ENCODE results near the gene MICU2. TPM values are rescaled to one million over a fixed set of nuclear protein-coding genes. Genes with fewer than 3 reads are reported as not detected.

MICU2 gene
- total RNA-seq, 1 donor from 2014 or later = 37.5 TPM

DNA sequence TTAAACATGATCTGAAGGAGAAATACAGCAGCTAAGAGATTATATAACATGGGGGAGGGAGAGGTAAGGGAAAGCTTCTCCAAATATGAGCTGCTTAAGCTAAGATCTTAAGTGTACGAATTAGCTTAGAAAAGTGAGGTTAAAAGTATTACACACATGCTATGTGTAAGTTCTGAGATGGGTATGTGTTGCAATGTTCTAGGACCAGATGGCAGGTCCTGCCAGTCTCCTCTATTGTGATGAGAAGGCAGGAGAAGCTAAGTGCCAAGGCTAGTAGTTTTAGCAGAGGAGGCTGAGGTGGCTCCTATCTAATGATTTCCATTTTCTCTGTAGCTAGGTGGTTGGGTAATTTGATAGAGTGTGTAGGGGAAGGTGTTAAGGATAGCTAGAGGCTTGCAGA, 57.6 kb downstream of the MICU2 start:
- DNase-seq (ENCODE audit: low spot score) = no peak

DNA sequence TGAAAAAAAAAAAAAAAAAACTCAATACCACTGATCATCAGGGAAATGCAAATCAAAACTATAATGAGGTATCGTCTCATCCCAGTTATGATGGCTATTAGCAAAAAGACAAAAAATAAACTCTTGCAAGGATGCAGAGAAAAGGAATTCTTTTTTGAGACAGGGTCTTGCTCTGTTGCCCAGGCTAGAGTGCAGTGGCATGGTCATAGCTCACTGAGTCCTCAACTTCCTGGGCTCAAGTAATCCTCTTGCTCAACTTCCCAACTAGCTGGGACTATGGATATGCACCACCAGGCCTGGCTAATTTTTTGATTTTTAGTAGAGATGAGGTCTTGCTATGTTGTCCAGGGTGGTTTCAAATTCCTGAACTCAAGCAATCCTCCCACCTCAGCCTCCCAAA, 59.5 kb downstream of the MICU2 start:
- DNase-seq (ENCODE audit: low spot score) = no peak

DNA sequence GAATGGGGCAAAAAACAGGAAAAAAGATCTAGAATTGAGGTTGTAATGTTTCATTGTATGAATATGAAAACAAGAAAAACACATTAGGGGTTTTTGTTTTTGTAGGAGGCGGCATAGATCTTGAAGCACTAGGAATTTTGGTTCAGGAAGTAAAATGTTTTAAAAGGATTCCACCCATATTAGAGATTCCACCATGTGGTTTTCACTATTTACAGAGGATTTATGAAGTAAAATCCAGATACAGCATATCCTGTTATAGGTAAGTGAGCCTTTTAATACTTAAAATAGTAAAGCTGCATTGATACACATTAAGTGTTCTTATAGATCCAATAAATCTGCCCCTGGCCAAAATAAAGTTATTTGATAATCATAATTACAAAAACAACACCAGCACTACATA, 61.4 kb downstream of the MICU2 start:
- DNase-seq (ENCODE audit: low spot score) = no peak

DNA sequence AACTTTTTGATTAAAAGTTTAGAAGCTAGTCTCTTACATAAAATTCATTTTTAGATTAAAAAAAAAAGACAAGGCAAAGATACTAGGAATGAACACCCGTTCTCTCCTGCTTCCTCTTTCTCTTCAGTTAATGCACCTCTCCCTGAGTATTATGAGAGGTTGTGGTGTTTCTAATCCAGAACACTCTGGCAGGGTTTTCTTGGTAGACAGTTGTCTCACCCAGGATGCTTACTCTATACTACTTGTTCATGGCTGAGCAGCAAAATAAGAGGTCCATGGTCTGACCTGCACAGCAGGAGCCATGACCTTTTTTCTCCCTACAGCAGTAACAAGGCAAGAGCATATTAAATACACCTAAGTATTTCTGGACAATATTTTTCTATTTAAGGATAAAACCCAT, 62.0 kb downstream of the MICU2 start:
- no peak for DNase-seq (ENCODE audit: low spot score)

DNA sequence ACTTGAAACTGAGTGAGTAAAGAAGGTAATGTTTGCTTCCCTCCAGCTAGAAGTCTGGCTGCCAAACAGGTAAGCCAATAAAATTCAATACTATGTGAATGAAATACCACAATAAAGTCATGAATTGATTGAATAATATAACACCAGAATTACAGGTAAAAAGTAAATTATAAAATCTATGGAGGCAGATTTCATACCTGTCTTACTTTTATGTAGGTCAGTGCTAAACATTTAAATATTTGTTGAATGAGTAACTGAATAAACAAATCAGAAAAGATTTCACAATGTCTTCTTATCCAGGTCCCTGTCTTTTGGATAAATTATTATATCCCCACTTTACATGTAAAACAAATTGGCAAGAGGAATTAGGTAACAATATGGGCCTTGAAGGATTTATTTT, 62.7 kb downstream of the MICU2 start:
- DNase-seq (ENCODE audit: low spot score) = no peak

DNA sequence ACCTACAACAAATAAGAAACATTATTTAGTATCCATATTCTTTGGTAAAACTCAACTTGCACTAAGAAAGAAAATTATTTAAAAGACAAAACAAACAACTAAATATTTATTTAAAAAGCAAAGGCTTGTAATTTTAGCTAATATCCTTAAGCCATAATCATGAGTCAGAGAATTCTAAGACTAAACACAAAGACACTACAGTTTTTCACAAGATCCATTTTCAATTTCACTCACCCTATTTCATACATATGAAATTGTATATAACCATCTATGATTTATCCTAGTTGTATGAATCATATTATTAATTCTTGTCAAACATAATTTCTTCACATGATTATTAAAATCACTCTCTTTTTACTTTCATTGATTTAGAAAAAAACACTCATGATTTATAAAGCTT, 64.3 kb downstream of the MICU2 start:
- DNase-seq (ENCODE audit: low spot score) = no peak

DNA sequence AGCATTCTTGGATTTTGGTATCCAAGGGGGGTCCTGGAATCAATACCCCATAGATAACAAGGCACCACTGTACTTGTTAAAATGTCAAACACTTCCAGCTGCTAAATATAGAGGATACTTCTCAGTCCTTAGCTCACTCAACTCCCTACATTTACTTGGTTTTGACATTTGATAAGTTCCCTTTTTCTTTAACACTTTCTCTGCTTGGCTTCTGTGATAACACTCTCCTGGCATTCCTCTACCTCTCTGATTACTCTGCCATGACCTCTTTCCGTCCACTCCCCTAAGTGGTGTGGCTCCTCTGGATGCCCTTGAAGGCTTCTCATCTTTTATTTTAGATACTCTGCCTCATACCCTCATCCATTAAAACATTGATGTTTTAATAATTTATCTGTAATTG, 65.2 kb downstream of the MICU2 start:
- no peak for DNase-seq (ENCODE audit: low spot score)

DNA sequence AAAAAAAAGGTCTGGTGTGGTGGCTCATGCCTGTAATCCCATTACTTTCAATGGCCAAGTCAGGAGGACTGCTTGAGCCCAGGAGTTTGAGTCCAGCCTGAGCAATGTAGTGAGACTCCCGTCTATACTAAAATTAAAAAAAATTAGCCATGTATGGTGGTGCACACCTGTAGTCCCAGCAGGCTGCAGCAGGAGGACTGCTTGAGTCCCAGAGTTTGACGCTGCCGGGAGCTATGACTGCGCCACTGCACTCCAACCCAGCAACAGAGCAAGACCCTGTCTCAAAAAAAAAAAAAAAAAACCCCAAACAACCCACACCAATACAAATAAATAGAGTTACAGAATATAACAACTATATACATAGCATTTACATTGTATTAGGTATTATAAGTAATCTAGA, 65.7 kb downstream of the MICU2 start:
- no peak for DNase-seq (ENCODE audit: low spot score)

DNA sequence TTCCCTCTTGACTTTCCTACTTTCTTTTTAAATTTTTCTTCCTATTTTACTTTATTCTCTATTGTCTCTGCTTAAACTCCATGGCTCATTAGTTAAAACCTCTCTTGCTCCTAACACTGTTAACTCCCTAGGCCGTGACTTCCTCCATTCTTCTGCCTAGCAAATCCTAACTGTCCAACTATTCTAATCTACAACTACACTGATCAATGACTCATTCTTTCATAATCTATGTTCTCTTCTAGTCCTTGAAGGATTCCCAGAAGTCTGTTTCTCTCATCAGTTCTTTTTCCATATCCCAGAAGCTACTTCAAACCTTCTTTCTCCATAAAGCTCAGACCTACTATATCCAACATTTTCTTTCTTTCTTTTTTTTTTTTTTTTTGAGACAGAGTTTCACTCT, 66.9 kb downstream of the MICU2 start:
- no peak for DNase-seq (ENCODE audit: low spot score)

DNA sequence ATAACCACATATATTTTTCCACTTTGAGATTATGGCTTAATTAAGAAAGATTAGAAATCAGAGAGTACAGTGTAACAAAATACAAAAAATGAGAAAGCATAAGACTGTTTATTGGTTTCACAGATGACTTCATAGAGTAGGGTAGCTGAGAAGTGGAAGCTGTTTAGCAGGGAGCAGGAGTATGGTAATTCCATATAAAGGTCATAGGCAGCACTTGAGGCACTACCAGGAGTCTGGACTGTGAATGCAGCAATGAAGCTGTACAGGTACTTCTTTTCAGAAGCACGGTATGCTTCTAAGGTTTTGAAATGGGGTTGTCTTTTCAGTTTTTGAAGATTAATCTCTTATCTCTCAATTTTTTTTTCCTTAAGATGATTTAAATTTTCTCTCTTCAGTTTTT, 69.2 kb downstream of the MICU2 start:
- DNase-seq (ENCODE audit: low spot score) = no peak

DNA sequence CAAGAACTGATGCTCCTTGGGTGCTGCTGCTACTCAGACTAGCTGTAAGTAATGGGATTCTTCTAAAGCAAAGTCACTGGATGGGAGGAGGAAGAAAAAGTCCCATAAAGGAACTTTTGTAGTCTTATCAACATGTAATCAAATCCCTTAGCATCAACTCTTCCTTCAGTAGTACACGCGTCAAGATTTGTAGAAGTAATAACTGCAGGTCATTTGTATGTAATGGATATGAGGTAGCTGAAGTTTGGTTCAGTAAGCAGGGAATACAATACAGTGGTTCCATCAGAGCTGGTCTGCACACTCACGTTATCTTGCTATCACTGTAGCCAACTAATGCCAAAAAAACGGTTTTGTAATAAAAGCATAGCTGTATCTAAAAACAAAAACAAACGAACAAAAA, 72.5 kb downstream of the MICU2 start:
- no peak for DNase-seq (ENCODE audit: low spot score)

DNA sequence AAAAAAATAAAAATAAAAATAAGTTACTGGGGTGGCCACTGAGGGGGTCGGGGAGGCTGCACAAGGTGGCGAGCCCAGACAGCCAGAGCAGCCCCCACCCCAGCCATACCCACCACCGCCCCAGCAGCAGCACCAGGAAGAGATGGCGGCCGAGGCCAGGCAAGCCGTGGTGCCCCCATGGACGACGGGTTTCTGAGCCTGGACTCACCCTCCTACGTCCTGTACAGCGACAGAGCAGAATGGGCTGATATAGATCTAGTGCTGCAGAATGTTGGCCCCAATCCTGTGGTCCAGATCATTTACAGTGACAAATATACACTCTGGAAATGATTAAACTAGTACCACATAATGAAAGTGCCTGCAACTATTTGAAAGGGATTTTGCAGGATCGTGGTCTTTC, 73.3 kb downstream of the MICU2 start:
- DNase-seq (ENCODE audit: low spot score) = no peak

DNA sequence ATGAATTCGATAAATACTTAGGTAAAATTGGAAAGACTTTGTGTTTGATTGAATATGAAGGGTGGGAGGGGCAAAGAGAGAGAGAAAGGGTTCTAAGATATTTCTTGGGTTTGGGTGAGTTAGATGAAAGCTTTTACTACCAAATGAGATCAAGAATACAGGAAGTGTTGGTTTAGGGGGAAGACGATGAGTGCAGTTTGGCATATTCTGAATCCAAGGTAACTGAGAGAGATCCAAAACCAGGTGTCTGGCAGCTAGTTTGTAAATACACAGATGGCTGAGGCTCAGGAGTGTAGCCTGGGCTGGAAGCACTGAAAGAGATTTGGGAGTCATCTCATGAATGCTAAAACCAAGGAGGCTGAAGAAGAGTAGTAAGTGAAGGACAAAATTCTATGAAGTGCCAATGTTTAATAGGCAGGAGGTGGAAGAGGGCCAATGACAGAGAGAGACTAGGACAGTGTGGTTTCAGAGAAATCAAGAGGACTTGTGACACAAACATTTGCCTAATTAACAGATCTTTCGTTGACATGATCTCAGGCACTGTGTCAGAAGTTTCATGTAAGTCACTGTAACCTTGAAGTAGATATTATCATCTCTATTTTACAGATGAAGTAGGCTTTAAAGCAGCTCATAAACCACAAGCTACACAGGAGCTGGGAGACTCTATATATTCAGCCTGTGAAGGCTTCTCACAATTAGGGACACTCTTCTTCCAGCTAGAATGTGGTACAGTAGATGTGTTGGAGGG, 74.7 kb downstream of the MICU2 start:
- DNase-seq (ENCODE audit: low spot score) = no peak

DNA sequence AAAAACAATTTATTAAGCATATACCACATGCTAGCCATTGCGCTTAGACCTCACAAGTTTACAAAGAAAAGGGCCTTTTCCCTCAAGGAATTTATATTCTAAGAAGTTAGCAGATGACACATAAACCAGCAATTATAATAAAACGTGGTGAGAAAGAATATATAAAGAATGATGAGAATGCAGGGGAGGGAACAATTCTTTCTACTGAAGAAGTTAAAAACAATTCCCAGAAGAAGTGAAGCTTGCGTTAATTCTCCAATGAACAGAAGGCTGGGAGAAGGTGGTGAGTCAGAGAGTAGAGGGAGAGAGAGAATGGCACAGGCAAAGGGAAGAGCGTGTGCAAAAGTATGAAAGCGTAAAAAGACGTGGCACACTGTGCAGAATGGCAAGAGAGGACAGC, 75.4 kb downstream of the MICU2 start:
- DNase-seq (ENCODE audit: low spot score) = no peak

DNA sequence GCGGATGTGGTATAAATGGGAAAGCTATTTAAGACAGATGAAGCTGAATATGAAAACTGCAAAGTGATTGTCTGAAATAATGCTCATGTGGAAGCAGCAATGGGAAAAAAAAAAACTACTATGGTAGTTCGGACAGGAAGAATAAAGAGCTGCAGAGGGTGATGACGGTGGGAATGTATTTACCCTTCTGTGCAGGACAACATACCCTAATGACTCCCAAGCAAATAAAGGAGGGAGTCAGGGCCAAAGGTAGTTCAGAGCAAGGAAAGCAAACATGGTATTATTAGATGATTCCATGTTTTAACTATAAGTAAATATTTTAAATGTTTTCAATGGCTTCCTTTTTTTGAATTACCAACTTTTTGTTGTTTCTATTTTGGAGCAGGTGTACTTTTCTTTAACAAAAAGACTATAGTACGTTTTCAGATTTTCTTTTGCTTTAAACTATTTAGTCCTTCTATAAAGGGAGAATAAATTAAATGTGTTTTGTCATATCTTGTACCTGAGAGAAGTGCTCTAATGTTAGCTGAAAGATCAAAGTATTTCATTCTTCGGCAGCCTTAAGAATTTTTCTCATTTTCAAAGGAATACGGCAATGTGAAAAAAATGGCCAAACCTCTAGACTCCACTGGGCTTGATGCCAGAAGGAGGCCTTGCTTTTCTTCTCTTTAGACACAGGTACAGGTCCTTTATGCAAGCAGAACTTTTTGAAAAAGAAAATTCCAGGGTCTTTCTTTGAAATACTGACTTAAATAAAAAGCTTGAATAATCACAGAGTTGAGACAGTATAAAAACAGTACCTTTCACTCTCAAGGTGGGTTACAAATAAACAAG, 77.0 kb downstream of the MICU2 start:
- no peak for DNase-seq (ENCODE audit: low spot score)

DNA sequence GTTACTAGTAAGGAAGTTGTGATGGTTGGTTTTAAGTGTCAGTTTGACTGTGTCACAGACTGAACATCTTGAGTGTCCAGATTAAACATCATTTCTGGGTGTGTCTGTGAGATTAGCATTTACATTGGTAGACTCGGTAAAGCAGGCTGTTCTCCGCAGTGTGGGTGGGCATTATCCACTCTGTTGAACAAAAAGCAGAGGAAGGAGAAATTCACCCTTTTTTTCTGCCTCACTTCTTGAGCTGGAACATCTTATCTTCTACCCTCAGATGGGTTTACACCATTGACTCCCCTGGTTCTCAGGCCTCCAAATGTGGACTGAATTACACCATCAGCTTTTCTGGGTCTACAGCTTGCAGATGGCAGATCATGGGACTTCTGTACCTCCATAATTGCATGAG, 81.1 kb downstream of the MICU2 start:
- DNase-seq (ENCODE audit: low spot score) = no peak

DNA sequence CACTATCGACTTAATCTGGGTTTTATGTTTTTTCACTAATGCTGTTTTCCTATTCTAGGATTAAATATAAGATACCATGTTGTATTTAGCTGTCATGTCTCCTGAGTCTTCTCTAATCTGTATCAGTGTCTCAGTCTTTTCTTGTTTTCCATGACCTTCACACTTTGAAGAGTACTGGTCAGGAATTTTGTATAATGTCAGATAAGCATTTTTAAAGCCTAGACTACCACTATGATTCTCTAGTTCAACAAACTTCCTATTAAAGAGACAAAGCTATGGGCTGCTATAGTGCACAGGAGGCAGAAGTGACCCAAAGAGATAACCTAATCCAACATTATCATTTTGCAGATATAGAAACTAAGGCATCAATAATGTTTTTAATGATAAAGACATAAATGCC, 81.8 kb downstream of the MICU2 start:
- no peak for DNase-seq (ENCODE audit: low spot score)

DNA sequence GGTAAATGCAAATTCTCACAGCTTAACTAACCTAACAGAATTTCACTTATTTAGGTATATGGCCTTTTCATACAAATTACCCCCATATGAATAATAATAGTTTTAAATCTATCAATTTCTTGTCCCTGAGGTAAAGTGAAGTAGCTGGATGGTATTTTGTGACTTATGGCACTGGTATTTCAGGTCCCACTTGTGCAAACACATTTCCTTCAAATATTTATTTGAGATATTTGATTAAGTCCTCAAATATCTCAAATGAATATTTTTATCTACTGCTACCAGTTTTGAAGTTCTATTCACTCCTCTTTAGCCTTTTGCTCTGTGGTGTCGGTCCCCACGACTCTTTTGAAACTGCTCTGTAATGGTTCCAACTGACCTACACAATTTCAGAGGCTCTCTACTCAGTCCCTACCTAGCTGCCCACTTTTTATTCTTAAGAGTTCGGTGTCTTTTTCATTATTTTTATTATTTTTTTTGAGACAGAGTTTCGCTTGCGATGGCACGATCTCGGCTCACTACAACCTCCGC, 85.3 kb downstream of the MICU2 start:
- DNase-seq (ENCODE audit: low spot score) = no peak

DNA sequence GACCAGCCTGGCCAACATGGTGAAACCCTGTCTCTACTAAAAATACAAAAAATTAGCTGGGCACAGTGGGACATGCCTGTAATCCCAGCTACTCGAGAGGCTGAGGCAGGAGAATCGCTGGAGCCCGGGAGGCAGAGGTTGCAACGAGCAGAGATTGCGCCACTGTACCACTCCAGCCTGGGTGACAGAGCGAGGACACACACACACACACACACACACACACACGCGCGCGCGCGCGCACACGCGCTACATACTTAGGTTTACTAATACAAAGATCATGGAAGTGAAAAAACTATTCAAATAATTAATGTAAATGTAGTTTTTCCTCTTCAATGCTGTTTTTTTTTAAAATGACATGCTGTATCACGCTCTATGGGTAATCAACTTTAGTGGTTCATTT, 86.4 kb downstream of the MICU2 start:
- DNase-seq (ENCODE audit: low spot score) = no peak

DNA sequence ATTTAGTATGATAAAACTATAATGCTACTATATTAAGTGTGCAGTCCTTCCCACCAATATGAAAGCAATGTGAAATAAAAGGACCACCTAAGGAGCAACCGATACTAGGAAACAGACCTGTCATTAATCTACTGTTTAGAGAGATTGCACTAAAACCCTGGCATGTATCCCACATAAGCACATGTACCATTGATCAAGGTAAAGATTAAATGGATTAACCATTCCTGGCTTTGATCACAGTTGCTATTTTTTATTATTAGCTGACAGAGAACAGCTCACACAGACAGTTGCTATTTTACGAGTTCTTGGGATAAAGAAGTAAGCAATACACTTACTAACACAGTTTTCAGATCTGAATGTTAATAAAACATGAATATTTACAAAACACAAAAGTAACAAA, 87.2 kb downstream of the MICU2 start:
- no peak for DNase-seq (ENCODE audit: low spot score)

DNA sequence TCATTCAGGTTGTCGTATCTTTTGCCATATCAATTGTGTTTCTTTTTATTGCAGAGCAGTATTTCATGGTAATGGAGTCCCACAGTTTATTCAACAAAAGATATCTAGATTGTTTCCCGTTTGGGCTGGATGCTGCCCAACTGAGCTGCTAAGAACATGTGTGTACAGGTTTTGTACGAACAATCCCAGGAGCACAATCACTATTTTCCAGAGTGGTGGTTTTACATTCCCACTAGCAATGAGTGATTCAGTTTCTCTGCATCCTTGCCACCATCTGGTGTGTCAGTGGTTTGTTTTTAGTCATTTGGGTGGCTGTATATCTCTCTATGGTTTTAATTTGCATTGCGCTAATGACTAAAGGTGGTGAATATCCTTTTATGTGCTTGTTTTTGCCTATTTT, 92.1 kb downstream of the MICU2 start:
- DNase-seq (ENCODE audit: low spot score) = no peak

DNA sequence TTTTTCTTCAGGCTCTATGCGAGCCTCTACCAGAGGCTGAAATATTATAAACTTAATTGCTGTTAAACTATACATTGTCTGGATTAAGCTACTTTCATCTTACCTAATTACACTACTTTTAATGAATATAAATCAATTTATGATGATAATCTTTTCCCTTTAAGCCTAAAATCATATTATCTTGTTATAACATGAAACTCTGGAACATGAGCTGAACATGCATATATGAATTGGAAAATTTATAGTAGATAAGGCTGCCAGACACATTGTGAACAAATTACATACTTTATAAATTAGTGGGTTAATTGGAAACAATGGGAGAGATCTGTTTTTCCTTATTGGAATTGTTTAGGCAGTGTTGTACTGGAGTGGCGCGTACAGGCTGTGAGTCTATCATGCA, 99.6 kb downstream of the MICU2 start:
- no peak for DNase-seq (ENCODE audit: low spot score)

DNA sequence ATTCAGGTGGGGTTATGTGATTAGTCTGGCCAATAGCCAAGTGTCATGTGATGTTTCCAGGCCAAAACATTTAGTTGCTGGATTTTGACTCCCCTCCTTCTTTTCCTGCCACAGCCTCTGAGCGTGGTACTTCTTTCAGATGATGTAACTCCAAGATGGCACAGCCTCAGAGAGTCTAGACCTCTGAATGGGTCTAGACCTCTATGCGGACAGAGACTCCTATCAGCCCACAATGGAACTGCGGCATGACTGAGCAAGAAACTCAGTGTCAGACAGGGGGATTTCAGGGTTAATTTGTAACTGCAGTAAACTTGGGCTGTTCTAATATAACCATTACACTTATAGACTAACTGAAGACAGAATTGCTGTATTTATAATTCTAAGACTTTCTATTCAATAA, 102.3 kb downstream of the MICU2 start:
- no peak for DNase-seq (ENCODE audit: low spot score)
